DND-41 (cell line): Measurements from ENCODE around the gene LYRM2.

Experiments used
- EZH2 ChIP-seq: IDR thresholded peaks from 3 replicates; pipeline ENCODE4 v1.6.1; 2012; ENCODE audit warnings: borderline replicate concordance, low read depth, mild to moderate bottlenecking, moderate library complexity, low read length, inconsistent platforms; ENCODE audit not compliant: severe bottlenecking
- TF ChIP-seq, protein P1 (sequence below): IDR thresholded peaks from 2 replicates; pipeline ENCODE4 v1.5.1; 2012; ENCODE audit warnings: borderline replicate concordance, low read length, moderate library complexity, mild to moderate bottlenecking; ENCODE audit not compliant: poor library complexity, severe bottlenecking; ENCODE audit errors: extremely low read depth

DNA sequence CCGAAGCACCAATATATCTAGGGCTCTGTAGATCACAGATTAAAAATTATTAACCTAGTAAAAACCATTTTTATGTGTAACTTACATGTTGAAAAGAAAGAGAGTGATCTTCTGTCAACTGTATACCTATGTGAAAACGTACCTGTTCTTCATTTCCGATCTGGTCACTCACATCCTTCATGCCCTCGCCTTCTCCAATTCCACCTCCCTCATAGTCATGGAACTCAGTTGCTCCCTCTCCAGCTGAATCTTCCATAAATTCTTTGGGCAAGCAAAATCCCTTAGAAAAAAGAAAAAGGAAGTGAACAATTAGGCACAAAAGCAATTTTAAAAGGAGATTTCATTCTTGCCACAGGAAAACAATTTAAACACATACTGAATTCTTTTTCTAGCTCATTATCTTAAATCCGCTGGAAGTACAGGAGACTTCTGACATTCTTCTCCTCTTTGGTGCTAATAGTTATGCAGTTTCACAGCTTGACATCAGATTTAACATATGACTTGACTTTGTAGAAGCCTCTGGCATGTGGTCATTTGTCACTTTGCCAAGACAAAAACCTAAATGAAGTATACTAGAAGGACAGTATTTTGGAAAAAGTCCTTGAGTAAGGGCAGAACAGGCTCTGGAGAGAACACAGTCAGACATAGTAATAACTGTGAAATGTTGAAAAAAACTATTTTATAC lies 29.5 kb upstream of the LYRM2 start:
- TF ChIP-seq EZH2 = no peak
- TF ChIP-seq, protein P1, sequence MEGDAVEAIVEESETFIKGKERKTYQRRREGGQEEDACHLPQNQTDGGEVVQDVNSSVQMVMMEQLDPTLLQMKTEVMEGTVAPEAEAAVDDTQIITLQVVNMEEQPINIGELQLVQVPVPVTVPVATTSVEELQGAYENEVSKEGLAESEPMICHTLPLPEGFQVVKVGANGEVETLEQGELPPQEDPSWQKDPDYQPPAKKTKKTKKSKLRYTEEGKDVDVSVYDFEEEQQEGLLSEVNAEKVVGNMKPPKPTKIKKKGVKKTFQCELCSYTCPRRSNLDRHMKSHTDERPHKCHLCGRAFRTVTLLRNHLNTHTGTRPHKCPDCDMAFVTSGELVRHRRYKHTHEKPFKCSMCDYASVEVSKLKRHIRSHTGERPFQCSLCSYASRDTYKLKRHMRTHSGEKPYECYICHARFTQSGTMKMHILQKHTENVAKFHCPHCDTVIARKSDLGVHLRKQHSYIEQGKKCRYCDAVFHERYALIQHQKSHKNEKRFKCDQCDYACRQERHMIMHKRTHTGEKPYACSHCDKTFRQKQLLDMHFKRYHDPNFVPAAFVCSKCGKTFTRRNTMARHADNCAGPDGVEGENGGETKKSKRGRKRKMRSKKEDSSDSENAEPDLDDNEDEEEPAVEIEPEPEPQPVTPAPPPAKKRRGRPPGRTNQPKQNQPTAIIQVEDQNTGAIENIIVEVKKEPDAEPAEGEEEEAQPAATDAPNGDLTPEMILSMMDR = no peak
